CD4-positive, alpha-beta T cell (primary cell): ENCODE results near the gene TRABD2B. TPM values are rescaled to one million over a fixed set of nuclear protein-coding genes. Genes with fewer than 3 reads are reported as not detected.

ENCODE experiments used
- ATAC-seq: fragments of 200-7000 bp; cut with Tn5 transposase; one replicate; pipeline ENCODE4 v1.10.0; 2022; ENCODE audit warnings: mild to moderate bottlenecking; ENCODE audit not compliant: poor library complexity
- CTCF ChIA-PET: fragments of 350-600 bp; sonication (Branson Sonifier 250); formaldehyde crosslinking; loops from one replicate; lab custom pipeline; 2021; ENCODE audit warnings: antibody characterized with exemption, inconsistent platforms; lab: Charles Lee
- POLR2A ChIA-PET: fragments of 350-600 bp; sonication (Branson Sonifier 250); formaldehyde crosslinking; loops from one replicate; lab custom pipeline; 2021; ENCODE audit warnings: antibody characterized with exemption, inconsistent platforms; lab: Charles Lee
- DNase-seq, 14 experiments: peaks; one replicate each; pipeline ENCODE4 v3.0.0-alpha.2; 2013 to 2020; ENCODE audit warnings: mixed read lengths in 2 of 14
- H3K27ac ChIP-seq, 2 donors: one replicate each; pipeline versions ENCODE4 v1.5.1 to v1.7.0; 2013; ENCODE audit warnings: low read length in 2 of 2, low read depth in 1 of 2, mild to moderate bottlenecking in 1 of 2
- H3K27me3 ChIP-seq, 2 experiments: 1 replicate in 1 of 2; 2 replicates in 1 of 2; pipeline versions ENCODE4 v1.6.1 to v1.7.0; 2013; ENCODE audit warnings: low read length in 2 of 2, control low read depth in 1 of 2, mild to moderate bottlenecking in 1 of 2, moderate library complexity in 1 of 2; ENCODE audit not compliant: insufficient read depth in 2 of 2, control insufficient read depth in 1 of 2
- H3K36me3 ChIP-seq: one replicate; pipeline ENCODE4 v1.6.1; 2013; ENCODE audit warnings: low read length, control low read depth; ENCODE audit not compliant: insufficient read depth
- H3K4me1 ChIP-seq: one replicate; pipeline ENCODE4 v1.6.1; 2013; ENCODE audit warnings: low read length, control low read depth; ENCODE audit not compliant: insufficient read depth
- H3K4me3 ChIP-seq: one replicate; pipeline ENCODE4 v1.5.1; 2013; ENCODE audit warnings: mild to moderate bottlenecking, low read length, moderate library complexity
- H3K9me3 ChIP-seq, 2 experiments: 1 replicate in 1 of 2; 2 replicates in 1 of 2; pipeline versions ENCODE4 v1.6.1 to v1.7.0; 2013; ENCODE audit warnings: low read length in 2 of 2, mild to moderate bottlenecking in 2 of 2, control low read depth in 1 of 2, moderate library complexity in 1 of 2; ENCODE audit not compliant: control insufficient read depth in 1 of 2, insufficient read depth in 1 of 2
- H3K27ac Mint-ChIP-seq: one replicate; pipeline ENCODE4 v1.8.0; 2020; ENCODE audit warnings: mixed read lengths
- H3K27me3 Mint-ChIP-seq: one replicate; pipeline ENCODE4 v1.8.0; 2021; ENCODE audit warnings: mixed read lengths
- H3K36me3 Mint-ChIP-seq: one replicate; pipeline ENCODE4 v1.8.0; 2021; ENCODE audit warnings: low read depth, mixed read lengths
- H3K4me1 Mint-ChIP-seq: one replicate; pipeline ENCODE4 v1.8.0; 2021; ENCODE audit warnings: low read depth, mixed read lengths
- H3K4me3 Mint-ChIP-seq: one replicate; pipeline ENCODE4 v1.8.0; 2020; ENCODE audit warnings: mild to moderate bottlenecking, mixed read lengths
- H3K9me3 Mint-ChIP-seq: one replicate; pipeline ENCODE4 v1.8.0; 2020; ENCODE audit warnings: mixed read lengths
- intact Hi-C, 2 experiments: fragments of 100-400 bp; cut with DNase I in 1 of 2; cut with micrococcal nuclease in 1 of 2; formaldehyde crosslinking; loops; one replicate each; pipeline versions ENCODE4 v1.15.1 to v1.9.0; 2023 to 2025; cut with DNase I, micrococcal nuclease
- total RNA-seq, 174 experiments: library from RNA in 2 of 174; stranded (reverse) in 2 of 174; gene quantifications; one replicate each; pipeline ENCODE4 v1.2.3 and lab custom pipeline; 2021 to 2026
- TF ChIP-seq, protein P1 (sequence below): fragments of 200-600 bp; IDR thresholded peaks from one replicate; pipeline ENCODE4 v1.8.0; 2022; ENCODE audit warnings: antibody characterized with exemption, mild to moderate bottlenecking

Gene TRABD2B
- total RNA-seq, 2 experiments from 2014 or later: not detected

DNA sequence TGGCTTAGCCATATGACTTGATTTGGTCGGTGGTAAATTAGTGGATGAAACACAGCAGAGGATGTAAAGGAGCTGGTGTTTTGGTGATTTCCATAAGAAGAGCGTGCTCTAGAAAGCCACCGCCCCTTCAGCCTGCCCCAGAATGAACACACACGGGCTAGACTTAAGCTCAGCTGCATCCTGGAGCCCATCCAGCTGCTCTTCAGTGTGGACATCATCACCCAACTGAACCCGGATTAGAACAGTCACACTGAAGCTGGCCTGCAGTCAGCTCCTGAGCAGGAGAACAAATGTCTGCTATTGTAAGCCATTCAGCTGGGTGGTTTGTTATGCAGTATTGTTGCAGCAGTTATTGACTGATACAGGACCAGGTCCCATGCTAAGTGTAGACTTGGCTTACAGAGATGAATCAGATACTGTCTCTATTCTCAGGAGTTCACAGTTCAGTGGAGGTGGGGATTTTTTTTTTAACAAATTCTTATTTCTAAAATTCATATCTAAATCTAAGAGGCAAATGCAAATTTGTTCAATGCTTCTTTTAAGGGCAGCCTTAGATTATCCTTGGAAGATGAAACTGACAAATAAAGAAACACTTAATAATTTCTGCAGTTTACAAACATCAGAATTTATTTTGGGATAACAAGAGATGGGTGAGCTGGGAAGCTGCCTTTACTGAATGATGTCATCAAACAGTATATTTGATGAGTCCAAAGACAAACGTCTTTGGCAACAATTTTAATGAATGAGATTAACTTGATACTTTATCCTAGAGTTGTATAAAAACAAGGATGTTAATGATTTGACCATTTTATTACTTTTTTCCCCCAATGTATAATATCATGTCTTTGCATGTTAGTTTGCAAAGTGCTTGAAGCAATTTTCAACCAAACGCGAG, 251.2 kb downstream of the TRABD2B start:
- TF ChIP-seq, protein P1, sequence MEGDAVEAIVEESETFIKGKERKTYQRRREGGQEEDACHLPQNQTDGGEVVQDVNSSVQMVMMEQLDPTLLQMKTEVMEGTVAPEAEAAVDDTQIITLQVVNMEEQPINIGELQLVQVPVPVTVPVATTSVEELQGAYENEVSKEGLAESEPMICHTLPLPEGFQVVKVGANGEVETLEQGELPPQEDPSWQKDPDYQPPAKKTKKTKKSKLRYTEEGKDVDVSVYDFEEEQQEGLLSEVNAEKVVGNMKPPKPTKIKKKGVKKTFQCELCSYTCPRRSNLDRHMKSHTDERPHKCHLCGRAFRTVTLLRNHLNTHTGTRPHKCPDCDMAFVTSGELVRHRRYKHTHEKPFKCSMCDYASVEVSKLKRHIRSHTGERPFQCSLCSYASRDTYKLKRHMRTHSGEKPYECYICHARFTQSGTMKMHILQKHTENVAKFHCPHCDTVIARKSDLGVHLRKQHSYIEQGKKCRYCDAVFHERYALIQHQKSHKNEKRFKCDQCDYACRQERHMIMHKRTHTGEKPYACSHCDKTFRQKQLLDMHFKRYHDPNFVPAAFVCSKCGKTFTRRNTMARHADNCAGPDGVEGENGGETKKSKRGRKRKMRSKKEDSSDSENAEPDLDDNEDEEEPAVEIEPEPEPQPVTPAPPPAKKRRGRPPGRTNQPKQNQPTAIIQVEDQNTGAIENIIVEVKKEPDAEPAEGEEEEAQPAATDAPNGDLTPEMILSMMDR: no peak
- Mint-ChIP-seq H3K4me3 (no peak overlapping the region), H3K27ac (no peak overlapping the region), H3K27me3 (peaks cover 12% of the 10 kb centered on the region), H3K4me1 (no peaks in the 10 kb centered on the region), H3K36me3 (no peaks in the 10 kb centered on the region), H3K9me3 (peaks cover 7% of the 10 kb centered on the region)
- ChIA-PET POLR2A (no interaction called here), CTCF (no interaction called here)
- intact Hi-C loops: no loop called here
- no peaks in the 10 kb centered on the region for H3K36me3 ChIP-seq
- H3K4me1 ChIP-seq: no peaks in the 10 kb centered on the region
- no peak overlapping the region for H3K4me3 ChIP-seq
- no peak overlapping the region for H3K27ac ChIP-seq
- ATAC-seq (no peak), DNase-seq (no peak)
- peaks cover 0 to 6% of the 10 kb centered on the region in 2 experiments for H3K27me3 ChIP-seq
- H3K9me3 ChIP-seq: peaks cover 0 to 4% of the 10 kb centered on the region in 2 experiments

DNA sequence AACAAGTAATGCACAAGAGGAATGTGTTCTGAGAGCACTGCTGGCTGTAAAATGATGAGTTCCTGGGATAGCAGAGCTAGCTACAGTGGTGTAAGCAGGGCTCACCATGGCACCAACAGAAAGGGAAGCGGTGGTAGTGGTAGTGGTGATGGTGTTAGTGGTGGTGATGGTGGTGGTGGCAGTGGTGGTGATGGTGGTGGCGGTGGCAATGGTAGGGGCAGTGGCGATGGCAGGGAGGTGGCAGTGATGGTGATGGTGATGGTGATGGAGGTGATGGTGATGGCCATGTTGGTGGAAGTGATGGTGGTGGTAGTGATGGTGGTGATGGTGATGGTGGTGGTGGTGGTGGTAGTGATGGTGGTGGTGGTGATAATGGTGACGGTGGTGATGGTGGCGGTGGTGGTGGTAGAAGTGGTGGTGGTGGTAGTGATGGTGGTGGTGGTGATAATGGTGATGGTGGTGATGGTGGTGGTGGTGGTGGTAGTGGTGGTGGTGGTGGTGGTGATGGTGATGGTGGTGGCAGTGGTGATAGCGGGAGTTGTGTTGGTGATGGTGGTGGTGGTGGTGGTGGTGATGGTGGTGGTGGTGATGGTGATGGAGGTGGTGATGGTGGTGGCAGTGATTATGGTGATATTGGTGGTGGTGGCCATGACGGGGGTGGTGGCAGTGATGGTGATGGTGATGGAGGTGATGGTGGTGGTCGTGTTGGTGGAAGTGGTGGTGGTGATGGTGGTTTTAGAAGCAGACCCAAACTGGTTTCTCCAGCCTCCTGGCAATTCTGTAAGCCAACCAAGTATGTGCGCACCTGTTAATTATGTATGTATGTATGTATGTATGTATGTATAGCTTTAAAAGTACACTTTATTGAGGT, 254.1 kb downstream of the TRABD2B start:
- ATAC-seq (no peak), DNase-seq (no peak)
- peaks cover 11 to 16% of the 10 kb centered on the region in 2 experiments for H3K27me3 ChIP-seq
- H3K4me1 ChIP-seq: no peaks in the 10 kb centered on the region
- TF ChIP-seq, protein P1: no peak
- no peak overlapping the region for H3K4me3 Mint-ChIP-seq
- CTCF ChIA-PET: no interaction called here
- intact Hi-C loops: no loop called here
- no peaks in the 10 kb centered on the region for H3K36me3 Mint-ChIP-seq
- no peak overlapping the region for H3K4me3 ChIP-seq
- H3K36me3 ChIP-seq: no peaks in the 10 kb centered on the region
- H3K9me3 Mint-ChIP-seq: peaks cover 10% of the 10 kb centered on the region
- no peak overlapping the region for H3K27ac ChIP-seq
- POLR2A ChIA-PET: no interaction called here
- no peaks in the 10 kb centered on the region for H3K4me1 Mint-ChIP-seq
- H3K27me3 Mint-ChIP-seq: peaks cover 38% of the 10 kb centered on the region
- peaks cover 0 to 7% of the 10 kb centered on the region in 2 experiments for H3K9me3 ChIP-seq
- no peak overlapping the region for H3K27ac Mint-ChIP-seq

DNA sequence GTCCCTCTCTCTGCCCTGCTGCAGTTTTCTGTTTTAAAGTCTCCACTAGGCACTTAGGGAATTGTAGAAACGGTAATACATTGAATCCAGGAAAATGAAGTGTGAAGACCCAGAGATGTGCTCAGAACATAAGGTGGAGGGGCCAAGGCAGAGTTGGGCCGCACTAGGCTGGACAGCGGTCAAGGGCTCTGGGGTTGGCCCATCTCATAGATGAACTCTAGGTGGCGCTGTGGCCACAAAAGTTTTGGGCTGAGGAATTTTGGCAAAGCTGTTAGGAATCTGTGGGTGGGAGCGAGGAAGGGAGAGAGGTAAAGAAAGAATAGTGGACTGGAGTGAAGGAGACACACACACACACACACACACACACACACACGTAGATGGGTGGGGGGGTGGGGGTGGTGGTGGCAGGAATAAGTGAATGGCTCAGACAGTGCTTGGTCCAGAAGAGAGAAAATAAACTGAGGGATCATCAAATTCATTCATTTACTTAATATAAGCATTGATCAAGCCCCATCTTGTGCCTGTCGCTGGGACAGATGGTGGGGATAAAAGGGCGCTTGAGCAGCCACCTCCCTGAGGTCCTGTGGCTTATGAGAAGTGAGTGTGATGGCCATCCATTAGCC, 258.5 kb downstream of the TRABD2B start:
- DNase-seq (no peak), ATAC-seq (no peak)
- TF ChIP-seq, protein P1: no peak
- peaks cover 0 to 7% of the 10 kb centered on the region in 2 experiments for H3K9me3 ChIP-seq
- POLR2A ChIA-PET: no interaction called here
- H3K4me3 Mint-ChIP-seq: no peak overlapping the region
- intact Hi-C loops: no loop called here
- peaks cover 13% of the 10 kb centered on the region for H3K9me3 Mint-ChIP-seq
- H3K27me3 Mint-ChIP-seq: peaks cover 60% of the 10 kb centered on the region
- no peak overlapping the region for H3K4me3 ChIP-seq
- no peaks in the 10 kb centered on the region for H3K4me1 ChIP-seq
- peaks cover 21 to 39% of the 10 kb centered on the region in 2 experiments for H3K27me3 ChIP-seq
- no peaks in the 10 kb centered on the region for H3K36me3 ChIP-seq
- CTCF ChIA-PET: no interaction called here
- no peaks in the 10 kb centered on the region for H3K4me1 Mint-ChIP-seq
- H3K27ac Mint-ChIP-seq: no peak overlapping the region
- H3K36me3 Mint-ChIP-seq: no peaks in the 10 kb centered on the region
- H3K27ac ChIP-seq: no peak overlapping the region
